ENCODE data around the gene MLANA.

MLANA gene

DNA sequence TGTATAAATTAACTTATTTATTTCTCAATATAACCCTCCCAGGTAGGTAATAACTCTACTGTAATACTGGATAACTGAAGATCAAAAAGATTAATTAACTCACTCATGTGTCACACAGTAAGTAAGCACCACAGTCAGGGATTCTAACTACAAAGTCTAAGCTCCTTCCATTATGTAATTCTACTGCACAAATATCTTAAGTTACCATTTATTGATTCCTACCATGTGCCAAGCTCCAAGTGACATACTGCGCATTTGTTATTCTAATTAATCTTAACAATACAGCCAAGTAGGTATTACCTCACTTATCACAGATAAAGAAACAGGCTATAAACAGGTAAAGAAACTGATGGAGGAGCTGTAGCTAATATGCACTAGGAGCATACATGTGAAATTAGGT lies 66.5 kb downstream of the MLANA start:
- DNase-seq (ENCODE audit: low read depth in 1 of 2, low spot score in 1 of 2) = no peak

DNA sequence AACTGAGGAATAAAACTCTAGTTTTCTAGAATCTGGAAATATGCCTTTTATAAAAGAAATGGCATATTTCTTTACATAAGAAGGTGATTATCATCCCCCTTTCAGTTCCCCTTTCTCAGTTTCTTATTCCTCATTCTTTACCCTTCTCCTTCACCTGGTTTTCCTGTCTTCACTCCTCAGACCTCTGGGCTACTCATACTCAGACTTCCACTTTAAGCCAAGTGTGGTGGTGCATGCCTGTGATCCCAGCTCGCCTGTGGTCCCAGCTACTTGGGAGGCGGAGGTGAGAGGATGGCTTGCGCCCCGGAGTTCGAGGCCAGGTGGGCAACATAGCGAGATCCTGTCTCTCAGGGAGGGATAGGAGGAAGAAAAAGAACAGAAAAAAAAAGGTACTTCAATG lies 67.6 kb downstream of the MLANA start:
- no peak for DNase-seq (ENCODE audit: low read depth in 1 of 2, low spot score in 1 of 2)

Measured in activated CD4-positive, alpha-beta T cell treated with anti-CD3 and anti-CD28 coated beads, Interleukin-2, amount 50 U/mL, for 24 hours (primary cell).